ENCODE measurements around the gene KISS1. TPM values are rescaled to one million over a fixed set of nuclear protein-coding genes. Genes with fewer than 3 reads are reported as not detected.

The KISS1 gene
- polyA plus RNA-seq, 1 of the 3 experiments (the other 2 are of a cell fraction) = 0.10 TPM

DNA sequence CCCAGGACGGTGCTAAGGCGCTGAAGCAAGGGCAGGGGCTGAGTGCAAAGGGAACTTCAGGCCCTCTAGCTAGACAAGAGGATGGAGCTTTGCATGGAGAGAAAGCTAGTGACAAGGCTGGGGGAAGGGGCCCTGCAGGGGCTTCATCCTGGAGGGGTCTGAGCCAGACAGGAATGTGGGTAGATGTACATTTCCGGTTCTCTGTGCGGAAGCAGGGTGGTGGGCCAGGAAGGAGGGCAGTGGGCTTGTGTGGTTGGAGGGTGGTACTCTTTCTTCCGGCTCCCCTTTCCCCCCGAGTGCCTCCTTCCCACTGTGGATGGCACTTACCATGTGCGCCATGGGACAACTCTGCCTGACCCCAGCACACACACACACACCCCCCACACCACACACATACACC lies 1.5 kb downstream of the KISS1 start:
- WGBS (ENCODE audit: low lambda C conversion rate) = 81% methylated on average over 6 of the region's 7 CpGs
- CTCF ChIA-PET = interaction anchor here (0.8 to 1.7 kb wide), 5 partner anchors 11 to 204 kb away, joined by 4 to 5 read pairs (median 4); partner anchors contain the start of gene GOLT1A
- no peaks in the 10 kb centered on the region for H3K36me3 ChIP-seq (replicated peaks in 1 of 2; ENCODE audit: control insufficient read depth in 1 of 2, insufficient read depth in 2 of 2, low read length in 1 of 2)

More for the DNA sequence above, 1.5 kb downstream of the KISS1 start:
- no peaks in the 10 kb centered on the region for H3F3A ChIP-seq (replicated peaks; ENCODE audit: insufficient read depth)
- no peaks in the 10 kb centered on the region for H3K9me3 ChIP-seq
- POLR2A ChIA-PET = no interaction called here
- H4K20me1 ChIP-seq (ENCODE audit: insufficient read depth) = no peaks in the 10 kb centered on the region
- H3K27ac ChIP-seq (ENCODE audit: low read depth in 2 of 2, low read length in 1 of 2) = no peak overlapping the region
- H3K4me3 ChIP-seq (ENCODE audit: low read depth in 2 of 2, low read length in 1 of 2) = no peak overlapping the region
- no peak overlapping the region for H3K4me2 ChIP-seq
- H2AFZ ChIP-seq (ENCODE audit: low read depth) = no peak overlapping the region
- H3K27me3 ChIP-seq (ENCODE audit: insufficient read depth) = no peaks in the 10 kb centered on the region
- H3K4me1 ChIP-seq (ENCODE audit: control insufficient read depth in 1 of 2, insufficient read depth in 2 of 2, low read depth in 1 of 2, low read length in 1 of 2) = peaks cover 2 to 26% of the 10 kb centered on the region in 2 experiments; a peak in 2 of 4 replicates
- no peak overlapping the region for H3K9ac ChIP-seq
- no peak for TF ChIP-seq FOXM1 (IDR thresholded peaks at IDR 0.05; ENCODE audit: low read depth)
- no peak for TF ChIP-seq CHD2 (IDR thresholded peaks at IDR 0.05; ENCODE audit: low read length, partially characterized antibody)
- no peak for TF ChIP-seq MEF2A (IDR thresholded peaks at IDR 0.05; ENCODE audit: borderline replicate concordance, low read depth)
- TF ChIP-seq NFIC (IDR thresholded peaks at IDR 0.05; ENCODE audit: borderline replicate concordance) = no peak
- TF ChIP-seq RXRA (IDR thresholded peaks at IDR 0.05; ENCODE audit: borderline replicate concordance, low read depth) = no peak
- no peak for TF ChIP-seq CTCF (IDR thresholded peaks at IDR 0.05)
- TF ChIP-seq TEAD4 (IDR thresholded peaks at IDR 0.05; ENCODE audit: borderline replicate concordance, insufficient read depth) = no peak
- TF ChIP-seq, protein P1, sequence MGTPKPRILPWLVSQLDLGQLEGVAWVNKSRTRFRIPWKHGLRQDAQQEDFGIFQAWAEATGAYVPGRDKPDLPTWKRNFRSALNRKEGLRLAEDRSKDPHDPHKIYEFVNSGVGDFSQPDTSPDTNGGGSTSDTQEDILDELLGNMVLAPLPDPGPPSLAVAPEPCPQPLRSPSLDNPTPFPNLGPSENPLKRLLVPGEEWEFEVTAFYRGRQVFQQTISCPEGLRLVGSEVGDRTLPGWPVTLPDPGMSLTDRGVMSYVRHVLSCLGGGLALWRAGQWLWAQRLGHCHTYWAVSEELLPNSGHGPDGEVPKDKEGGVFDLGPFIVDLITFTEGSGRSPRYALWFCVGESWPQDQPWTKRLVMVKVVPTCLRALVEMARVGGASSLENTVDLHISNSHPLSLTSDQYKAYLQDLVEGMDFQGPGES (IDR thresholded peaks at IDR 0.05; ENCODE audit: low read depth, low read length) = no peak
- TF ChIP-seq EZH2phosphoT487 (IDR thresholded peaks at IDR 0.05; ENCODE audit: borderline replicate concordance, low read depth) = no peak
- TF ChIP-seq TCF12 (IDR thresholded peaks at IDR 0.05) = no peak
- no peak for TF ChIP-seq RCOR1 (IDR thresholded peaks at IDR 0.05; ENCODE audit: low read length)
- TF ChIP-seq RAD21 (IDR thresholded peaks at IDR 0.05; ENCODE audit: low read length) = no peak
- no peak for TF ChIP-seq POLR2AphosphoS5 (IDR thresholded peaks at IDR 0.05; ENCODE audit: low read depth, low read length)
- TF ChIP-seq, protein P2, sequence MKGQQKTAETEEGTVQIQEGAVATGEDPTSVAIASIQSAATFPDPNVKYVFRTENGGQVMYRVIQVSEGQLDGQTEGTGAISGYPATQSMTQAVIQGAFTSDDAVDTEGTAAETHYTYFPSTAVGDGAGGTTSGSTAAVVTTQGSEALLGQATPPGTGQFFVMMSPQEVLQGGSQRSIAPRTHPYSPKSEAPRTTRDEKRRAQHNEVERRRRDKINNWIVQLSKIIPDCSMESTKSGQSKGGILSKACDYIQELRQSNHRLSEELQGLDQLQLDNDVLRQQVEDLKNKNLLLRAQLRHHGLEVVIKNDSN (IDR thresholded peaks at IDR 0.05; ENCODE audit: borderline replicate concordance, low read depth) = no peak
- TF ChIP-seq GATA2 (CRISPR knock-in tag; IDR thresholded peaks at IDR 0.05) = no peak
- TF ChIP-seq FOSL2 (IDR thresholded peaks at IDR 0.05; ENCODE audit: borderline replicate concordance, low read depth) = no peak
- no peak for TF ChIP-seq SIN3A (IDR thresholded peaks at IDR 0.05; ENCODE audit: borderline replicate concordance, low read depth, low read length)
- DNase-seq = no peak
- H3K79me2 ChIP-seq (ENCODE audit: insufficient read depth) = no peaks in the 10 kb centered on the region
- H3K9me2 ChIP-seq = no peaks in the 10 kb centered on the region

All from SK-N-SH (cell line).